ENCODE measurements around the gene CD248. TPM values are rescaled to one million over a fixed set of nuclear protein-coding genes. Genes with fewer than 3 reads are reported as not detected.

CD248 gene
- total RNA-seq, 1 experiment from 2014 or later: 2.6 TPM

GRCh38 chr11:66328302-66329144 lies 11.7 kb upstream of the CD248 start (continued):
- TF ChIP-seq ARID4B (CRISPR knock-in tag; IDR thresholded peaks at IDR 0.05; ENCODE audit: borderline replicate concordance): 0 out of 2 replicates have a peak, but pooled peaks have one; percentile 71
- TF ChIP-seq TEAD4 (CRISPR knock-in tag; IDR thresholded peaks at IDR 0.05): 0 out of 2 replicates have a peak, but pooled peaks have one; percentile 72
- no peak for TF ChIP-seq ZNF317 (CRISPR knock-in tag; IDR thresholded peaks at IDR 0.05; ENCODE audit: borderline replicate concordance, low read depth)
- no peak for TF ChIP-seq MYBL2 (CRISPR knock-in tag; IDR thresholded peaks at IDR 0.05)
- TF ChIP-seq ZBTB21 (CRISPR knock-in tag; IDR thresholded peaks at IDR 0.05; ENCODE audit: borderline replicate concordance): 0 out of 2 replicates have a peak, but pooled peaks have one; percentile 6
- peak; percentile 86 for TF ChIP-seq USF2 (CRISPR knock-in tag; IDR thresholded peaks at IDR 0.05)
- peak; percentile 24; the same call in 1 of the 2 replicates for TF ChIP-seq SP1 (CRISPR knock-in tag; conservative IDR thresholded peaks at IDR 0.05)
- TF ChIP-seq PRRX2 (CRISPR knock-in tag; IDR thresholded peaks at IDR 0.05): no peak
- peak; percentile 99 for TF ChIP-seq MAX (CRISPR knock-in tag; IDR thresholded peaks at IDR 0.05)
- TF ChIP-seq SMAD3 (CRISPR knock-in tag; IDR thresholded peaks at IDR 0.05; ENCODE audit: borderline replicate concordance): 0 out of 2 replicates have a peak, but pooled peaks have one; percentile 50
- TF ChIP-seq NR2C2 (CRISPR knock-in tag; IDR thresholded peaks at IDR 0.05): no peak
- TF ChIP-seq ZNF232 (CRISPR knock-in tag; IDR thresholded peaks at IDR 0.05): 0 out of 2 replicates have a peak, but pooled peaks have one; percentile 53
- peak; percentile 46; the same call in 1 of the 2 replicates for TF ChIP-seq ZNF423 (CRISPR knock-in tag; IDR thresholded peaks at IDR 0.05)
- TF ChIP-seq JAZF1 (CRISPR knock-in tag; IDR thresholded peaks at IDR 0.05): no peak
- peak; percentile 53; the same call in 1 of the 2 replicates for TF ChIP-seq ZNF281 (CRISPR knock-in tag; IDR thresholded peaks at IDR 0.05)

GRCh38 chr11:66328031-66328301 lies 11.1 kb upstream of the CD248 start:
- H3K27me3 Mint-ChIP-seq (ENCODE audit: low read depth): peaks cover 11% of the 10 kb centered on the region
- H3K9me3 Mint-ChIP-seq: 0 out of 2 replicates have a peak, but pooled peaks cover 6% of the 10 kb centered on the region
- ChIA-PET POLR2A (no interaction called here), CTCF (no interaction called here)
- no peak overlapping the region for H3K27ac Mint-ChIP-seq
- ATAC-seq: peak; percentile 6
- H3K36me3 Mint-ChIP-seq: no peaks in the 10 kb centered on the region
- no peak for TF ChIP-seq ELF4 (CRISPR knock-in tag; IDR thresholded peaks at IDR 0.05; ENCODE audit: low read depth)
- 0 out of 2 replicates have a peak, but pooled peaks have one; percentile 57 for TF ChIP-seq IRF1 (CRISPR knock-in tag; IDR thresholded peaks at IDR 0.05)
- TF ChIP-seq ZNF138 (CRISPR knock-in tag; conservative IDR thresholded peaks at IDR 0.05): no peak
- peak; percentile 41; the same call in 1 of the 2 replicates for TF ChIP-seq ZBTB21 (CRISPR knock-in tag; IDR thresholded peaks at IDR 0.05; ENCODE audit: borderline replicate concordance)
- H3K4me1 Mint-ChIP-seq: peaks cover 15% of the 10 kb centered on the region
- no peak overlapping the region for H3K4me3 Mint-ChIP-seq
- DNase-seq (ENCODE audit: low spot score): no peak
